ENCODE measurements around the gene MAPK8IP1.

Gene MAPK8IP1

GRCh38 chr11:45906096-45906682, 20.7 kb downstream of the MAPK8IP1 start:
- in situ Hi-C loops (cut with MboI; ENCODE audit: low sequenced_read_pairs, unreplicated experiment) = no loop called here
- TF ChIP-seq CTCF (IDR thresholded peaks at IDR 0.05; ENCODE audit: borderline replicate concordance, control extremely low read depth, extremely low read depth, insufficient read depth, missing control alignments) = no peak
- DNase-seq (ENCODE audit: low spot score) = no peak

- DNase-seq (ENCODE audit: low spot score) = no peak
- TF ChIP-seq CTCF (IDR thresholded peaks at IDR 0.05; ENCODE audit: borderline replicate concordance, control extremely low read depth, extremely low read depth, insufficient read depth, missing control alignments) = no peak
- in situ Hi-C loops (cut with MboI; ENCODE audit: low sequenced_read_pairs, unreplicated experiment) = no loop called here
Measured at GRCh38 chr11:45906965-45907611, 21.6 kb downstream of the MAPK8IP1 start, which contains the start of gene FREY1. Gene FREY1 (minus strand): TSS chr11:45907271. CDS start chr11:45907245, 26 bp downstream.

- in situ Hi-C loops (cut with MboI; ENCODE audit: low sequenced_read_pairs, unreplicated experiment) = no loop called here
- TF ChIP-seq CTCF (IDR thresholded peaks at IDR 0.05; ENCODE audit: borderline replicate concordance, control extremely low read depth, extremely low read depth, insufficient read depth, missing control alignments) = no peak
- DNase-seq (ENCODE audit: low spot score) = no peak
Measured at GRCh38 chr11:45907911-45908370, 22.5 kb downstream of the MAPK8IP1 start.

GRCh38 chr11:45909594-45910475, 24.4 kb downstream of the MAPK8IP1 start:
- no peak for DNase-seq (ENCODE audit: low spot score)
- TF ChIP-seq CTCF (IDR thresholded peaks at IDR 0.05; ENCODE audit: borderline replicate concordance, control extremely low read depth, extremely low read depth, insufficient read depth, missing control alignments) = no peak
- in situ Hi-C loops (cut with MboI; ENCODE audit: low sequenced_read_pairs, unreplicated experiment) = no loop called here

GRCh38 chr11:45910623-45911022, 25.2 kb downstream of the MAPK8IP1 start:
- in situ Hi-C loops (cut with MboI; ENCODE audit: low sequenced_read_pairs, unreplicated experiment) = no loop called here
- TF ChIP-seq CTCF (IDR thresholded peaks at IDR 0.05; ENCODE audit: borderline replicate concordance, control extremely low read depth, extremely low read depth, insufficient read depth, missing control alignments) = no peak
- no peak for DNase-seq (ENCODE audit: low spot score)

- TF ChIP-seq CTCF (IDR thresholded peaks at IDR 0.05; ENCODE audit: borderline replicate concordance, control extremely low read depth, extremely low read depth, insufficient read depth, missing control alignments) = no peak
- in situ Hi-C loops (cut with MboI; ENCODE audit: low sequenced_read_pairs, unreplicated experiment) = no loop called here
- DNase-seq (ENCODE audit: low spot score) = no peak
Measured at GRCh38 chr11:45913514-45913913, 28.1 kb downstream of the MAPK8IP1 start.

Measured in GM13976 (cell line).